PC-9 (cell line): ENCODE data around the gene PGA5.

Experiments
- CTCF ChIP-seq: fragments of 200-600 bp; sonication (generic); conservative IDR thresholded peaks from 2 replicates; pipeline ENCODE4 v1.6.1; 2017; ENCODE audit warnings: mixed run types, antibody characterized with exemption, mild to moderate bottlenecking, moderate library complexity
- EZH2 ChIP-seq: fragments of 200-600 bp; sonication (generic); IDR thresholded peaks from 2 replicates; pipeline ENCODE4 v1.8.0; 2017; ENCODE audit warnings: antibody characterized with exemption, low read depth

DNA sequence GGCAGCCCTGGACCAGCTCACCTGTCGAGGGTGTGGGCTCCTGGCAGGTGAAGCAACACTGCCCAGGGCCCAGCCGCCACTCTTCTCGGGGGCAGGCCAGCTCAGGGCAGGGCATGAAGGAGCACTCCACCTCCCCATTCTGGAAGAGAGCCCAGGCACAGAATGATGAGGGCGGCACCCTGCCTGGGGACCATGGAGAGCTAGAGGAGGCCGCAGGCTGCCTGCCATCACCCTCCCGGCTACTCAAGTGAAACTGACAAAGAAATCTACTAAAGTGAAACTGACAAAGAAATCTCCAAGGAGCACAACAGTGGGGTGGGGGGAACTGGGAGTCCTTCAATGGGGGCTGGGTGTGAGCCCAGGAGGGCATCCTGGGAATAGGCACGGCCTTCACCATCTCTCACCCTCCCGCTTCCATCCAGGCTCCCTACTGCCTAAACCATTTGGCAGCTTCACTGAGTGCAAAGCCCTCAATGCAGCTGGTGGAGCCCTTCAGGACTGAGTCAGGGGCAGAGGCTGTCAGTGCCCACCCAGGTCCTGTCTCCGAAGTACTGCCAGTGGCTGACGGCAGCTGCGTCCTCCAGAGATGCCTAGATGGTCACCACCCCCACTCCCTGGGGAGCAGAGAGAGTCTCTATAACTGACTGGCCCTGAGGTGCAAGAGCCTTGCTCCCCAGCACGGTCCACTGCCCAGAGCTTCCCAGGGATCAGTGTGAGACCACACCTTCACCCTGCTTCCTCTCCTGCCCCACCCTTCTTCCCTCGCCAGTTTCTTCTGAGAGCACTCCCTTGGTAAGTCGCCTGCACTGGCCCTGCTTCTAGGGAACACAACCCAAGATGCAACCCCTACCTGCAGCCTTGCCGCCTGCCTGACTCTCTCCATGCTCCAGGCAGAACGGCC is 32.5 kb downstream of the PGA5 start:
- TF ChIP-seq CTCF (no peak), EZH2 (no peak)
